GM18907 (cell line): ENCODE data around the gene GLUL.
"Not testable (repeated sequence)": the region's sequence is repeated elsewhere in the genome, so short reads cannot be mapped to it uniquely, and the experiment has no call there.

ENCODE experiments used
- ATAC-seq: cut with Tn5 transposase; IDR thresholded peaks from one replicate; pipeline ENCODE4 v1.9.1; 2021; ENCODE audit warnings: mild to moderate bottlenecking, moderate library complexity; ENCODE audit not compliant: unreplicated experiment

GLUL gene

GRCh38 chr1:182368903-182369302, 22.7 kb downstream of the GLUL start:
- no peak for ATAC-seq

- ATAC-seq, result no peak
These were observed 23.2 kb downstream of the GLUL start for GRCh38 chr1:182368358-182368757.

GRCh38 chr1:182367926-182368325, 23.7 kb downstream of the GLUL start:
- ATAC-seq, result no peak

GRCh38 chr1:182366596-182366995, 25.0 kb downstream of the GLUL start:
- ATAC-seq, result no peak

- ATAC-seq, result no peak
These were observed 31.9 kb downstream of the GLUL start for GRCh38 chr1:182359645-182360044.

- ATAC-seq, result no peak
These were observed 33.7 kb downstream of the GLUL start for GRCh38 chr1:182357913-182358312.

- no peak for ATAC-seq
These were observed 34.4 kb downstream of the GLUL start for GRCh38 chr1:182357171-182357570.

- ATAC-seq, result no peak
These were observed 35.9 kb downstream of the GLUL start for GRCh38 chr1:182355723-182356098.

- no peak for ATAC-seq
These were observed 39.7 kb downstream of the GLUL start for GRCh38 chr1:182351790-182352364.

GRCh38 chr1:182350839-182351238, 40.8 kb downstream of the GLUL start:
- no peak for ATAC-seq

- no peak for ATAC-seq
These were observed 42.4 kb downstream of the GLUL start for GRCh38 chr1:182348961-182349747.

- no peak for ATAC-seq
These were observed 44.6 kb downstream of the GLUL start for GRCh38 chr1:182347019-182347418.

- ATAC-seq, result no peak
These were observed 51.1 kb downstream of the GLUL start for GRCh38 chr1:182340233-182341058.

- no peak for ATAC-seq
These were observed 51.9 kb downstream of the GLUL start for GRCh38 chr1:182339684-182340083.

GRCh38 chr1:182338806-182339370, 52.7 kb downstream of the GLUL start:
- ATAC-seq, result no peak

- ATAC-seq, result no peak
These were observed 53.6 kb downstream of the GLUL start for GRCh38 chr1:182337736-182338571.

GRCh38 chr1:182335771-182336566, 55.6 kb downstream of the GLUL start:
- no peak for ATAC-seq

GRCh38 chr1:182333071-182333571, 58.5 kb downstream of the GLUL start:
- not testable (repeated sequence) for ATAC-seq

- ATAC-seq, result no peak
These were observed 59.1 kb downstream of the GLUL start for GRCh38 chr1:182332261-182333060.
